ENCODE data around the gene ST6GALNAC3. TPM values are rescaled to one million over a fixed set of nuclear protein-coding genes. Genes with fewer than 3 reads are reported as not detected.

ST6GALNAC3 gene
- total and polyA plus RNA-seq, 2 experiments from 2014 or later: 29.4 to 33.3 TPM

- no peak for DNase-seq (ENCODE audit: low spot score)
- no peaks in the 10 kb centered on the region for H3K9me3 ChIP-seq (ENCODE audit: low read depth)
- H3K4me3 ChIP-seq: no peak overlapping the region
- H3K36me3 ChIP-seq (replicated peaks; ENCODE audit: insufficient read depth, low read depth): no peaks in the 10 kb centered on the region
- peaks cover 3% of the 10 kb centered on the region for H3K4me1 ChIP-seq (ENCODE audit: insufficient read depth)
- H4K20me1 ChIP-seq (ENCODE audit: insufficient read depth, poor library complexity, severe bottlenecking): no peaks in the 10 kb centered on the region
- no peak overlapping the region for H3K27ac ChIP-seq
- 97% methylated on average over 2 of the region's 2 CpGs for WGBS (ENCODE audit: low lambda C conversion rate, missing lambda C conversion rate)
- H3K4me2 ChIP-seq: no peak overlapping the region
- TF ChIP-seq CTCF (IDR thresholded peaks at IDR 0.05; ENCODE audit: poor library complexity) (no peak), EZH2 (IDR thresholded peaks at IDR 0.05; ENCODE audit: borderline replicate concordance) (no peak), EZH2phosphoT487 (IDR thresholded peaks at IDR 0.05; ENCODE audit: low read depth, severe bottlenecking, unreplicated experiment) (no peak)
- H3K9me2 ChIP-seq (replicated peaks; ENCODE audit: insufficient read depth): no peaks in the 10 kb centered on the region
- no peak overlapping the region for H2AFZ ChIP-seq
- H3K79me2 ChIP-seq: no peaks in the 10 kb centered on the region
- H3K27me3 ChIP-seq: no peaks in the 10 kb centered on the region
Observed at GRCh38 chr1:76613886-76614285, 539.3 kb downstream of the ST6GALNAC3 start.

- Histone ChIP-seq H3K36me3 (replicated peaks; ENCODE audit: insufficient read depth, low read depth) (no peaks in the 10 kb centered on the region), H3K4me1 (ENCODE audit: insufficient read depth) (peaks cover 3% of the 10 kb centered on the region), H3K27me3 (no peaks in the 10 kb centered on the region), H3K4me3 (no peak overlapping the region), H3K9me2 (replicated peaks; ENCODE audit: insufficient read depth) (no peaks in the 10 kb centered on the region), H4K20me1 (ENCODE audit: insufficient read depth, poor library complexity, severe bottlenecking) (no peaks in the 10 kb centered on the region), H3K4me2 (no peak overlapping the region), H3K27ac (no peak overlapping the region), H2AFZ (no peak overlapping the region), H3K79me2 (no peaks in the 10 kb centered on the region), H3K9me3 (ENCODE audit: low read depth) (no peaks in the 10 kb centered on the region)
- TF ChIP-seq EZH2 (IDR thresholded peaks at IDR 0.05; ENCODE audit: borderline replicate concordance) (no peak), EZH2phosphoT487 (IDR thresholded peaks at IDR 0.05; ENCODE audit: low read depth, severe bottlenecking, unreplicated experiment) (no peak), CTCF (IDR thresholded peaks at IDR 0.05; ENCODE audit: poor library complexity) (no peak)
- 77% methylated on average over 3 of the region's 3 CpGs for WGBS (ENCODE audit: low lambda C conversion rate, missing lambda C conversion rate)
- DNase-seq (ENCODE audit: low spot score): no peak
Observed at GRCh38 chr1:76615253-76616035, 540.9 kb downstream of the ST6GALNAC3 start.

- H3K4me1 ChIP-seq (ENCODE audit: insufficient read depth): peaks cover 3% of the 10 kb centered on the region
- H3K9me3 ChIP-seq (ENCODE audit: low read depth): no peaks in the 10 kb centered on the region
- no peaks in the 10 kb centered on the region for H3K9me2 ChIP-seq (replicated peaks; ENCODE audit: insufficient read depth)
- H3K4me2 ChIP-seq: no peak overlapping the region
- WGBS (ENCODE audit: low lambda C conversion rate, missing lambda C conversion rate): 87% methylated on average over 4 of the region's 4 CpGs
- H3K27ac ChIP-seq: no peak overlapping the region
- no peaks in the 10 kb centered on the region for H4K20me1 ChIP-seq (ENCODE audit: insufficient read depth, poor library complexity, severe bottlenecking)
- H3K36me3 ChIP-seq (replicated peaks; ENCODE audit: insufficient read depth, low read depth): no peaks in the 10 kb centered on the region
- DNase-seq (ENCODE audit: low spot score): no peak
- H3K79me2 ChIP-seq: no peaks in the 10 kb centered on the region
- H2AFZ ChIP-seq: no peak overlapping the region
- no peaks in the 10 kb centered on the region for H3K27me3 ChIP-seq
- TF ChIP-seq EZH2phosphoT487 (IDR thresholded peaks at IDR 0.05; ENCODE audit: low read depth, severe bottlenecking, unreplicated experiment) (no peak), CTCF (IDR thresholded peaks at IDR 0.05; ENCODE audit: poor library complexity) (no peak), EZH2 (IDR thresholded peaks at IDR 0.05; ENCODE audit: borderline replicate concordance) (no peak)
- no peak overlapping the region for H3K4me3 ChIP-seq
Observed at GRCh38 chr1:76620371-76620770, 545.8 kb downstream of the ST6GALNAC3 start.

All from hepatocyte (in vitro differentiated cells).